ENCODE measurements around the gene IL31RA.
A peak's percentile ranks its signal among the peaks of the same experiment; 100 is the strongest.

The IL31RA gene

GRCh38 chr5:55902696-55903095 is 51.5 kb downstream of the IL31RA start:
- POLR2A ChIA-PET, result no interaction called here
- no peak for TF ChIP-seq CTCF (IDR thresholded peaks at IDR 0.05; ENCODE audit: control extremely low read depth, extremely low read depth, low read depth, missing control alignments)

GRCh38 chr5:55903121-55903701 is 52.1 kb downstream of the IL31RA start:
- CTCF ChIA-PET, result interaction anchor here (1.1 to 1.7 kb wide), 3 partner anchors 11 to 20 kb away, joined by 3 to 6 read pairs (median 3); no protein-coding TSS in a partner anchor
- peak; percentile 81 for DNase-seq (ENCODE audit: extremely low spot score)
- POLR2A ChIA-PET, result no interaction called here
- no peak for TF ChIP-seq CTCF (IDR thresholded peaks at IDR 0.05; ENCODE audit: control extremely low read depth, extremely low read depth, low read depth, missing control alignments)

More at GRCh38 chr5:55902696-55903095, 51.5 kb downstream of the IL31RA start:
- CTCF ChIA-PET, result interaction anchor here (1.1 to 1.7 kb wide), 3 partner anchors 11 to 21 kb away, joined by 3 to 6 read pairs (median 3); no protein-coding TSS in a partner anchor
- no peak for DNase-seq (ENCODE audit: extremely low spot score)

- CTCF ChIA-PET, result interaction anchor here (1.7 kb wide), 1 partner anchor 10 kb away, joined by 6 read pairs; no protein-coding TSS in a partner anchor
- POLR2A ChIA-PET, result no interaction called here
- DNase-seq (ENCODE audit: extremely low spot score), result no peak
- TF ChIP-seq CTCF (IDR thresholded peaks at IDR 0.05; ENCODE audit: control extremely low read depth, extremely low read depth, low read depth, missing control alignments), result no peak
Measured at GRCh38 chr5:55904152-55904551, 53.0 kb downstream of the IL31RA start.

- no peak for DNase-seq (ENCODE audit: extremely low spot score)
- CTCF ChIA-PET, result no interaction called here
- POLR2A ChIA-PET, result no interaction called here
- TF ChIP-seq CTCF (IDR thresholded peaks at IDR 0.05; ENCODE audit: control extremely low read depth, extremely low read depth, low read depth, missing control alignments), result no peak
Measured at GRCh38 chr5:55905251-55905650, 54.1 kb downstream of the IL31RA start.

- POLR2A ChIA-PET, result no interaction called here
- DNase-seq (ENCODE audit: extremely low spot score), result no peak
- TF ChIP-seq CTCF (IDR thresholded peaks at IDR 0.05; ENCODE audit: control extremely low read depth, extremely low read depth, low read depth, missing control alignments), result no peak
- CTCF ChIA-PET, result interaction anchor here (1.5 kb wide), 1 partner anchor 28 kb away, joined by 3 read pairs; no protein-coding TSS in a partner anchor
Measured at GRCh38 chr5:55907927-55908326, 56.8 kb downstream of the IL31RA start.

GRCh38 chr5:55908804-55909203 is 57.6 kb downstream of the IL31RA start:
- TF ChIP-seq CTCF (IDR thresholded peaks at IDR 0.05; ENCODE audit: control extremely low read depth, extremely low read depth, low read depth, missing control alignments), result no peak
- no peak for DNase-seq (ENCODE audit: extremely low spot score)
- CTCF ChIA-PET, result no interaction called here
- POLR2A ChIA-PET, result no interaction called here
